GM18507 (cell line): Measurements from ENCODE around the gene MYO5B.
A peak's percentile ranks its signal among the peaks of the same experiment; 100 is the strongest.

Source experiments
- DNase-seq: peaks from one replicate; pipeline ENCODE4 v3.0.0; 2011; ENCODE audit warnings: low read depth; ENCODE audit not compliant: insufficient read length; ENCODE audit errors: extremely low spot score
- FAIRE-seq: peaks from 2 replicates; lab custom pipeline; 2011; peaks lifted over from hg19 to GRCh38; lab: Jason Lieb, UNC

Gene MYO5B

DNA sequence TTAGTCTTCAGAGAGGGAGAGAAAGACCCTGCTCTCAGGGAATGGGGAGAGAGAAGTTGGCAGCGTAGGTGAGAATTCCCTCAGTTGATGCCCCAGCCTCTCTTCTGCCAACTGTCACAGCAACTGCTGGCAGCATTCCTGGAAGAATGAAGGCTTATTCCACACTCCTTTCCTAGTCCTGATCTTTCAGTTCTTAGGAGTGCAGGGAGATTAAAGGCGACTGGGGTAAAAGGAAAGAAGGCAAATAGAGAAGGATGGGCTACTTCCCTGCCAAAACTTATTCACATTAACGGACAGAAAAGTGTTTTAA is 315.7 kb downstream of the MYO5B start:
- FAIRE-seq: no peak
- no peak for DNase-seq

DNA sequence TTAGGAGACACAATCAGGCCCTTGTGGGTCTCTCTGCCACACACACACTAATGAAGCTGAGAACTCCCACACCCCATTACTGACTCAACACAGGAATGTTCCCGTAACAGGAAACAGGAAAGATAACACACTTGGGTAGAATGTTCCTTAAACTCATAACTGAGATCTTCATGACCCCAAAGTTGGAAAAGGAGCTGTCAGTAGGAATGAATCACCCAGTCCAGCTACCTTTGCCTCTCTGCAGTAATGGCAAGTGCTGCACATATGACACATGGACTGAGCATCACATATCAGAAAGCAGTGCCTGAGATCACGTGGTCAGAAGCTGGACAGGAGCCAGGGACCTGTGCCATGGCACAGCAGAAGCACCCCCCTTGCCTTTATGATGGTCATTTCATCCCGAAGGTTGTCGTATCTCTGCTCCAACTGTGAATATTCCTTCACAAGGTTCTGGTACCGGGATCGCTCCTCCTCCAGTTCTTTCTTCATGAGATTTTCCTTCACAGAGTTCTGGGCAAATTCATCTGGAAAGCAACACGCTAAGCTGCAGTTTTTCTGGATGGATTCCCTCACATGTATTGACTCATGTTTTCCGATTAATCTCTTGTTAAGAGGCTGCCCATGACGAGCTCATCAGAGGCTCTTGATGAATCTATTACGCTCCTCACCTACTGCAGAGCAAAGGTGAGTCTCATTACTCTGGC is 316.2 kb downstream of the MYO5B start:
- FAIRE-seq (no peak), DNase-seq (no peak)

DNA sequence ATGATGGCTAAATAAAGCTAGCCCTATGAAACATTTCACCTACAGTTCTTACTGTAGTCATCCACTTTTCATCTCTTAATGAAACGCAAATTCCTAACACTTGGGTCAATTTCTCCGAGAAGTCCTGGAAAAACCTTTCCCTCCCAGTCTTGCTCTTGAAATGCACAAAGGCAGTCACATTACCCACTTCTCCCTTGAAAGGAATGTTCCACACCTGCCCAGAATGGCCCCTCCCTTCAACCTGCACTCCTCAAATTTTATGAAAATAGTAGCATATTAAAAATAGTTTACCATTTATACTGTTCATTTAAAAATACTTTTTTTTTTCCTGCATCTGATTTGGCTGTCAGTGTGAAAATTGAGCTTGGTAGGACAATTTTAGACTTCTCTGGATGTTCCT is 316.9 kb downstream of the MYO5B start:
- FAIRE-seq (no peak), DNase-seq (no peak)

DNA sequence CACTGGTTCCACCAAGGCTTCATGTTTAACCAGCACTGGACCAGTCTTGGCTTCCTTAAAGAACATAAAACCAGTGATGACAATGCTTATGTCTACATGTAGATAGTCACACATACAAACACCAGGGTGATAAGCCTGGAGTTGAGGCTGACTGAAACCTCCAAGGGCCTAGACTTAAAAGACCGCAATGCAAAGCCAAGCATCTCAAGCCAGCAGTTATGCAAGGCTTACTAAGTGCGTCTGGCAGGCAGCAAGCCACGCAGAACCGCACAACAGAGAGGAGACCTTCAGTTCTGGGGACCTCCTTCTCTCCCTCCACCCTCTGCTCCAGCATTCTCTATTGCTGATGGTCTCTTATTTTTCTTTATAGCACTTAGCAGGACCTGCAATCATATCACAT is 318.4 kb downstream of the MYO5B start:
- FAIRE-seq (no peak), DNase-seq (no peak)

DNA sequence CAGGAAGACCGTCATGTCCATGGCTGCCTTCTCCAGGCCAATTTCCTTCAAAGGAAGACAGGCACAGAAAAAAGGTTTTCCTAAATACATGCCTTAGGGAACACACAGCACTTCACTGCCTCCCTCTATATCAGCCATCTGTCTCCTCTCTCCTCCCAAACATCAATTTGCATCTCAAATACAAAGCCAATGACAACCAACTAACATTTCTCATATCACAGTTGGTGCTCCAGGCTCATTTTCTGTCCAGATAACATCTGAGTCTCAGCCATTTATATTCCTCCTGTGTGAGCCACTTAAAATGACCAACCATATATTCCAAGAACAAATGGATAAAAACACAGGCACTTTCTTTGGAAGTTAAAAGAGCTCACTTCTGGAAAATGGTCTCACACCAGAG is 319.2 kb downstream of the MYO5B start:
- FAIRE-seq (no peak), DNase-seq (no peak)

DNA sequence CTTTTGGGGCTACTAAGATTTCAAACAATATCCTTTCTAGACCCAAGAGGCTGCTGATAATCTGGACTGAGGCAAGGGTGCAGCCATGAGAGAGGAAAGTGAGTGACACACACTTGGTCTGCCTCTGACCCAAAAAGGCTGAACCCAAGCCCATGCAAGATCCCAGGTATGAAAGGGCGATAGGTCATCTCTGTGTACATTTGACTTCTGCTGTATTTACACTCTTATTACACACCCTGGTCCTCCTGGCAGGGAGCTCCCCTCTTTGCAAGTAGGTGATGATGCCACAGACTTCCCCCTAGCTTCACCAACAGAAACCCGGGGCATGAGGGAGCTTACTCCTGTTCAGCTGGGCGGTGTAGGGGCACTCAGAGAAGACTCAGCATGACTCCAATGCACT is 319.8 kb downstream of the MYO5B start:
- no peak for DNase-seq
- no peak for FAIRE-seq

DNA sequence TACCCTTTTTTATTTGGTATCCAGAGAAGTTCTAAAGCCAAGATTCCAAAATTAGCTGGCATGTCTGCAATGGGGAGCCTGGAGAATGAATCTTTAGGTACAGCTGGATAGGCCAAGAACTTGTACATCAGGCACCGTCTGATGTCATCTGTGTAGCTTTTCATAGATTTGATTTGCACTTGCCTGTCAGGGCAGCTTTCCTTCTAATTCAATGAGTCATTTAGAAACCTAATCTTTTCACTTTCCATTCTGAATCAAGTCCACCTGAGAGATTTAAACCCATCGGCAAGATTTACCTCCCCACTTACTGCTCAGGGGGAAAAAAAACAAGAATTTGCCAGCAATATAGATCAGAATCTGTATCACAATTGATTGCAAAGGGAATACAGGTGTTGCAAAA is 320.7 kb downstream of the MYO5B start:
- DNase-seq: peak; percentile 37
- FAIRE-seq: peak; percentile 75

DNA sequence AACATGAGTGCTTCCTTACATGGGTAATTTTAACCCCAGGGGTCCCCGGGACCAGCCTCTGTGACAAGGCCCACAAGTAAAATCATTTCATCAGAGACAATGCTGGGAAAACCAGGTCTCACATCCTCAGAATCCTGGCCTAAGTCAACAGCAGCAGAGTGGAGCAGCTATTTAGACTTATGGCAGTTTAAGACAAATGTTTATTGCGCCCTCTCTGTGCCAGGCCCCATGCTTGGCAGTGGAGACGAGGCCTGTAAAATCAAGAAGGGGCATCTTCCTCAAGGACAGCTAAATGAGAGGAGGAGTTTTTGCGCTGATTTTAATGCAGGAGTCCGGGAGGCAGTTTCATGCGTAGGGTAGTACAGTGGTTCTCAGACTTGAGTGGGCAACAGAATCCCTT is 325.6 kb downstream of the MYO5B start:
- no peak for FAIRE-seq
- DNase-seq: no peak

DNA sequence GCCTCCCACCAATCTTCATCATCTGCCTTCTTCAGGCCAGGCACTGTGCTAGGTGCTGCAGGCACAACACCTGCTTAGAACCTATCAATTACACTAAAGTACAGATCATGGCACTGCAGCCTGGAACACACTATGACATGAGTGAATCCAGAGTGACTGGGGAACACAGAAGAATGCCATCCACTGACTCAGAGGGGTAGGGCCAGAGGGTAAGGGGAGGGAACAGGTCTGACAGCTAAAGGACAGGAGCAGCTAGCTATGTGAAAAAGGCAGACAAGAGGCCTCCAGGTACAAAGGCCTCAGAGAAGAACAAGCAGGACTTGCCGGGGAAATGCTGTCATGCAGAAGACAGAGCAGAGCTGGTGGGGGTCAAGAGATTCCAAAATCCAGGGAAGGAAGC is 328.3 kb downstream of the MYO5B start:
- no peak for FAIRE-seq
- no peak for DNase-seq

DNA sequence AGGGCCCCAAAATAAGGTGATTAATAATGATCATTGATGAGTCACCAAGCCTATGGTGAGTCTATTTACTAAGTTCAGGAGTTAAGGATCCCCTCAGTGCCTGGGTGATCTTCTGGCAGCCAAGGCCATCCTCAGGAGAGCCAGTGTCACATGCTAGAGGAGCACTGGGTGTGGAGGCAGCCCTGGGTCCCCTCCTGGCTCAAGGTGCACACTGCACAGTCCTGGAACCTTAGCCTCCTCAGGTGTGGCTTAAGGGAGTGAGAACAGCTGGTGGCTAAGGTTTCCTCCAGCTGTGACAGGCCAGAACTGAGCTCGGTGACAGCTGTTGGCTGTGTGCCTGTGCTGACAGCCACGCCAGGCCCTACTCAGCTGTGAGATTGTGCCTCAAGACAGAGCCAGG is 329.5 kb downstream of the MYO5B start:
- DNase-seq: no peak
- no peak for FAIRE-seq

DNA sequence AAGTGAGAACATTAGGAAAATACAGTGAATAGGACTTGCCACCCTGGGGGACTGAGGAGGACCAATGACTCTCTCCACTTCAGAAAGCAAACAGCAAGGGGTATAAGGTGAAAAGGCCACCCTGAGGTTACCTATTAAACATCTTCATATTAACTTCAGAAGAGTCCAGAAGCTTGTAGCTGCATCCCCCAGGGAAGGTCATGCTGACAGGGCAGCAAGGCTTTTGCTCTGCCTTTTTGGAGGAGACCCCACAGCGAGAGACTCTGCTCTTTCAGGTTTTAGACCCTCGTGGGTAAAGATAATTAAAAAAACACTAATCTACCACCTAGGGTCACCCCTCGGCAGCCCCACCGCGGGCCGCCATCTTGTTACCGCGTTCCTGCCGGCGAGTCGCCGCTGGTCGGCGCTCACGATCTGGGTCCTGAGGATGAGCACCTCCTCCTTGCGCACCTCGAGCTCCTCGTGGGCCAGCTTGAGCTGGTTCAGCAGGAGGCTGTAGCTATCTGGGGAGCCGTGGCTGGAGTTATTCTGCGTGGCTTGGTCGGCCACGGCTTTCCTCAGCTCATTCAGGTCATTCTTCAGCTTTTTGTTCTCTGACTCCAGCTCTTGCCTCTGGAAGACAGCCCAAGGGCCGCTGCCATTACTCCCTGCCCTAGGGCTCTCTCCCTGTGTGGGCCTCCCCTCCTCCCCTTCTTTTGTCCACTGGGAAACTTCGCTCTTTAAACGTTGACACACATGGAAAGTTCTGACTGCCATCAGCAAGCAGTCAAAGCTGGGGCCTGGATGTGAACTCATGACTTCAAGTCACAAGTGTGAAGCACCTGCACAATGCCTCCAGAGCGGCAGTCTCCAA is 331.0 kb downstream of the MYO5B start:
- FAIRE-seq: no peak

DNA sequence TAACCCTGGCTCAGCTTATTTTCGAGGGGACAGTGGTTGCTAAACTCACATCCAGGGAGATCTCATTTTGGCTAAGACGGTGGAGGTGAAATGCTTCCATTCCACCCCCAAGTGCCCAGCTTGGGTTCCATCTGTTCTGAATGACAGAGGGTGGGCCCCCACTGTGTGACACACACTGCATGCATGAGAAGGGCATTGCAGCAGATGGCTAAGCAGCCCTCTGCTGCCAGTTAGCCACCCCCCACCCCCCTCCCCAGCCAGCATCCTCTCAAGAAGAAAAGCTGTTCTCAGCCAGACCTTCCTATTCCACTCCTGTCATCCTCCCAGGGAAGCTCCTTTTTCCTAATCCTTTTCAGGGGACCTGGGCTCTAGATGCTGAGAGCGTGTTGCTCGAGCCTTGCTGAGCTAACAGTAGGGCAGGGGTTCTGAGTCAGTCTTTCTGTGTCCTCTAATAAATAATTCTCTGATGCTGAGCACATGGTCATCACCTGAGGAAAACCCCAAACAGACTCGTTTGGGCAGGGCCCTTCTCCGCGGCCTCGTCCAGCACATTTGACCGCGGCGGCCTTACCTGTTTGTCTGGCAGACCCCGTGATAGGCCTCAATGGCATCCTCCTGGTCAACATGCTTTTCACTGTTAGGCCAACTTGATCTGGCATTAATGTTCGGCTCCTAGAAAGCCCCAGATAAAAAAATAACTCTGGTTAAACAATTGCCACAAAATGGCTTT is 332.1 kb downstream of the MYO5B start:
- DNase-seq (no peak), FAIRE-seq (no peak)

More for the DNA sequence above, 331.0 kb downstream of the MYO5B start:
- no peak for DNase-seq

DNA sequence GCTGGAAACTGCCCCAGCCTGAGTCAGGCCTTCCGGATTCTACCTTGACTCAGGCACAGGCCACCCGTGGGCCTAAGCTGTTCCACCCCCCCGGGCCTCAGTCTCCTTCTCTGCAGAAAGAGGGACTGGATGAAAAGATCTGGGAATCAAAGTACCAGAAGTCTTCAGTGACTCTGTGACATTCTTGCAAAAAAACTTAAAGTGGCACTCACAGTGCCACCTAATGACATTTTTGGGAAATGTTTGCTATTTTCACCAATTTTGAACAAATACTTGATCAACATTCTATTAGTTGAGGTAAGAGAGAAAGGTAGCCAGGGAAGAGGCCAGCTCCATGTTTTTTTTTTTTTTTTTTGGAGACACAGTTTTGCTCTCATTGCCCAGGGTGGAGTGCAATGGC is 333.3 kb downstream of the MYO5B start:
- no peak for DNase-seq
- peak; percentile 62 for FAIRE-seq

DNA sequence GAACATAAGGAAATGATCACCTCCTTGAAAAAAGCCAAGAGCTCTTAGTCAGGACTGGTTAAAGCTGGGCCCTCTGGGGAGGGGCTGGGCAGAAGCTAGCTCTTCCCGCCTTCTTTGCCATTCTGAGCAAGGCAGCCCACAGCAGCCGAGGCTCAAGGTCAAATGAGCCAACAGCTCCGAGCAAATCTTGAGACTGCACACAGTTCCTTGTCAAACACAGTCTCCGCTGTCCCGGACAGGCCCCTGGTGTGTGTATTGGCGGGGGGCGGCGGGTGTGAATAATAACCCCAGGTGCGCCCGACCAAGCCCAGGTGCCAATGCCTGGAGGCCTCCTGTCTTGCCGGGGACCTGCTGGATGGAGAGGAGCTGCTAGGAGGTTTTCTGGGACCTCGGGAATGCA is 335.2 kb downstream of the MYO5B start:
- DNase-seq (no peak), FAIRE-seq (no peak)

DNA sequence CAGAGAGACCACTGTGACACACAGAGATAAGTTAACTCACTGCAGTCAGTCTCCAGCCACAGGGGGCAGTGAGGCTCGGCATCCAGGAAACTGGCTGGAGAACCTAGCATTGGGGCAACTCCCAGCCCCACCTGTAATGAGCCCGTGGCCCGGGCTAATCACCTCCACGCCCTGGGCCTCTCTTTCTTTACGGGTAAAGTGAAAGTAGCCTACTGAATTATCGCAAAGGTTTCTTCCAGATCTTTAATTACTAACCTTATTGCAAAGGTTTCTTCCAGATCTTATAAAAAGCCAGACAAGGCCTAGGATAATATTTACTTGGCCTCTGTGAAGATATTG is 336.0 kb downstream of the MYO5B start:
- FAIRE-seq (no peak), DNase-seq (no peak)

DNA sequence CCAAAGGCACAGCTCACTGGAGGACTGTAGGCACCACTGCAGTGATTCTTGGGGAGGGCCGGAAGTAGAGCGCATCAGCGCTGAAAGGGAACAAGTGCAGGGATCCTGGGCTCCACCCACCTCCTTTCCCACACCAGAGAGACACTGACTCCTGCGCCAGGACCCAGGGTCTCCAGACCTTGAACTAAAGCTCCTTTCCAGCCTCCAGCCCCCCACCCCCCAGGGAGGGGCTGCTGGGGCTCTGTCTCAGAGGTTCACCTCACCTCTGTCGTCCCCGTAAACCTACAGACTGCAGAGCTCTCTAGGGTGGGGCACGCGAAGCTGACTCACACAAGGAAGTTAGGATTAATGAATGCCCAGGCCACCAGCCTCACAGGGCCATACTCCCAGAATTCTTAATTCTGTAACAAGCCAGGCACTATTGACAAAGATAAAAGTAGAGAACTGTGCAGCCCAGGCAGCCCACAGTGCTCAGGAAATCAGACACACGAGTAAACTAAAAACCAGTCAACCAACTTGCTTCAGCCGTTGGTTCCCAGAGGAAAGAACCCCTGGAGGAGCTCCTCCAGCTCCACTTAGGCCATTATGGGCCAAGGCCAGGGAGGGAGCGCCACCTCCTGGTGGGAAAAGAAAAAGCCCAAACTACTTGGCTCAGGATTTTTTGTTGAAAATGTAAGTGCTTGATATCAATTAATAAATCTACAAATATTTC is 336.5 kb downstream of the MYO5B start:
- peak; percentile 88 for FAIRE-seq
- DNase-seq: peak; percentile 49

DNA sequence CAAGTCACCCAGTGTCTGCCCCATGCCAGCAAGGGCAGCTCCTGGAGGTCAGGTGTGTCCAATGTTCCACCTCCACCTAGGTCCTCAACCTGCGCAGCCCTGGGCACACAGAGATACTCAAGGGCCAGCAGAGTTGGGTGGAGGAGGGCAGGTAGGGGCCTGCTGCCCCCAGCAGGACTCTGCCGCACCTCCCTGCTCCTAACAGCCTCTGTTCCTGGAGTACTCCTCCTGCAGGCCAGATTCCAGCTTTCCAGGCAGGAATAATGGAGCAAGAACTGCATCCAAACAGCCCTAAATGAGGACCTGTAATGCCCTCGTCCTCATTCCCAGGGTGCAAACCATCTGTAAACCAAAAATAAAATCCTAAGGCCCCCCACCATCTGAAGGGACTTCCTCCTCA is 337.2 kb downstream of the MYO5B start:
- DNase-seq (no peak), FAIRE-seq (no peak)

DNA sequence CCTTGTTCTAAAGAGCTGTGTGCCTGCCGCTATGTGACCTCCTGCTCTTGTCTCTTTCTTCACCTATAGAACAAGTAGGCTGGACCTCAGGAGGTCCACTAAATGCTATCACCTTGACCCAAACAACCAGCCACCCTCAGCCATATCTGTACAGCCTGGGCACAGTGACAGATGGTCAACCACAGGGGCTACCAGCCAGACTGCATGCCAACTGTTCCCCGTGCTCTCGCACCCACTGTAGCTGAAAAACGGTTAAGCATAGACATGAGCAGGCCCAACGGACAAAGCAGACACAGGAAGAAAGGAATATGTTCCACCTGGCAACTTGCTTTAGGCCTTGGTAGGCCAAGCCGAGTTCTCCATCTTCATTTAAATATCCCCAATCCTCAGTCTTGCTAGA is 338.5 kb downstream of the MYO5B start:
- FAIRE-seq (no peak), DNase-seq (no peak)

DNA sequence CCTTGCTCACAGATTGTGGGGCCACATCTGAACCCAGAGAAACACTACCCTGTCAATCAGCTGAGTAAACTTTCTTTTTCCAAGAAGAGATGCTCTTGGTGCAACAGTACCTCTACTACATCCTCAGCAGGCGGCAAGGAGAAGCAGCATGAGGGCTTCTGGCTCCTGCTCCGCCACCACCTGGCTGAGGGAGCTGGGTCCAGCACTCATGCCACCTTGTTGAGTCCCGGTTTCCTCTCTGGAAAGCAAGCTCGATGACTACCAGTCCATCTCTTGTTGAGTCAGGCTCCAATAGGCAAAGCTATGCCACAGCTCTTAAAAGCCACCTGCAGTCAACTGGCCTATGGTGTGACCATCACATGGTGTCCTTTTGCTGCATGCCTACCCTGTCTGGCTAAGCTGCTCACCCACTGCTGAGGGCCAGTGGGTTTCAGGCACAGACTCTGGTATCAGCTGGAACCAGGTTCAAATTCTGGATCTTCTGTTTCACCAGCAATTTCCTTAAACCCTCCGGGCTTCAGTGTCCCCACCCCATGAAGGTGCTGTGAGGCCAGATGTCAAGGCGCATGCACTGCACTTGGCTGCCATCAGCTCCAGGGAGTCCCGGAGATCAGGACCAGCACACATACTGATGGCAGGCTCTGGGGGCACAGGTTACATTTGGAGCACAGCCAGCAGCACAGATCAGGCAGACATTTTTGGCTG is 339.1 kb downstream of the MYO5B start:
- no peak for FAIRE-seq

DNA sequence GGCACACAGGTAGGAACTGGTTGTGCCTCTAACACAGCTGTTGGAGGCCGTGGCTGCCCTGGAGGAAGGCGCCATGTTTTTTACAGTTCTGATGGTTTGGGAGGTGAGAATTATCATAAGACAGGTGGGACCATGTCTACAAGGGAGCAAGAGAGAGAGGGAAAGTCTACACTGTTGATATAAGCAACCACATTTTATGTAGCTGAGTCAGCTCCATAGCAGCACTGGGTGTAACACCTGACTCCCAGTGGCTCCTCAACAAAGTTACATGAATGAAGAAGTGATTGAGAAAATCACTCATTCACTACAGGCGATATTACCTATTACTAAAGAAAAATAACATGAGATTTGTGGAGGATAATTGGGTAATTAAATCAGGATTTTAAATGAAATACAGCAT is 340.3 kb downstream of the MYO5B start:
- FAIRE-seq: no peak
- DNase-seq: no peak

More for the DNA sequence above, 339.1 kb downstream of the MYO5B start:
- no peak for DNase-seq
